Thymus (tissue), 2 donors: ENCODE results near the gene DIP2C. TPM values are rescaled to one million over a fixed set of nuclear protein-coding genes. Genes with fewer than 3 reads are reported as not detected.

ENCODE experiments used
- polyA plus RNA-seq: library from polyadenylated mRNA; stranded (reverse); fragments of 200-250 nt; gene quantifications from one replicate; pipeline ENCODE4 v1.2.3, GENCODE V29; 2013
- total RNA-seq: library from RNA; stranded (reverse); fragments of 120-200 nt; gene quantifications from one replicate; pipeline ENCODE4 v1.2.4, GENCODE V29; 2013
- donor health status: healthy.

Gene DIP2C
- total and polyA plus RNA-seq, 2 donors = 2.2 to 3.4 TPM

Other genes with a start within 250 kb of the DIP2C start
- gene LARP4B, start 242.0 kb upstream of the DIP2C start, total RNA-seq = 19.3 TPM
- 22.0 TPM for gene LARP4B, start 242.0 kb upstream of the DIP2C start, polyA plus RNA-seq